ENCODE data around the gene RPS18. TPM values are rescaled to one million over a fixed set of nuclear protein-coding genes. Genes with fewer than 3 reads are reported as not detected.

The RPS18 gene
- total and polyA plus RNA-seq, 9 of the 15 experiments (the other 6 are each of a cell fraction or from before 2014, with no cell fraction given): 5,023 to 17,516 (median 8,131) TPM

DNA sequence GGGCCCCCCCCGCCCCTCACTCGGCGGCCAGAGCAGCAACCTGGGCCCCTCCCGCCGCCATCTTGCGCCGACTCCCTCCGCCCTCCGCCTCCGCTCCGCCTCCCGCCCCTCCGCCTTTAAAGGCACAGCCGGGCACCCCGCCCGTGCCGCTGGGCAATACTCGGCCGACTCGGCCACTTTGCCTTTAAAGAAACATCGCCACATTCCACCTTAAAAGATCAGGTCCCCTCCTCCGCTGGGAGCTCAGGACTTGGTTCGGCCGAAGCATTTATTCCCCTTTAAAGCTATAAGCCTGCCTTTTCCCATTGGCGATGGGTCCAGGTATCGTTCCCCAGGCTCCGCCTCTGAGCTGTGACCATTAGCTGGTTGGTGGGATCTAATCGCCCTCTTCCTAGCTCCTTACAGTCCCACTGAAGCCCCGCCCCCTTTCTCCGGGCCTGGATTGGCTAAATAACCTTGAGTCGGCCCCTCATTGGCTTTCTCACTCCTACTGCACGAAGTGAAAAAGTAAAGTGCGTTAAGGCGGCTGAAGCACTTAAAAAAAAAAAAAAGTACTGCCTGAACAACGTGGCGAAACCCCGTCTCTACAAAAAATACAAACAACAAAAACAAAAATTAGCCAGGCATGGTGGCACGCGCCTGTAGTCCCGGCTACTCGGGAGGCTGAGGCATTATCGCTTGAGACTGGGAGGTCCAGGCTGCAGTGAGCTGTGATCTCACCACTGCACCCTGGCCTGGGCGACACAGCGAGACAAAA, 46.0 kb downstream of the RPS18 start, which contains the start of gene ZBTB22 (continued):
- TF ChIP-seq, protein P1, sequence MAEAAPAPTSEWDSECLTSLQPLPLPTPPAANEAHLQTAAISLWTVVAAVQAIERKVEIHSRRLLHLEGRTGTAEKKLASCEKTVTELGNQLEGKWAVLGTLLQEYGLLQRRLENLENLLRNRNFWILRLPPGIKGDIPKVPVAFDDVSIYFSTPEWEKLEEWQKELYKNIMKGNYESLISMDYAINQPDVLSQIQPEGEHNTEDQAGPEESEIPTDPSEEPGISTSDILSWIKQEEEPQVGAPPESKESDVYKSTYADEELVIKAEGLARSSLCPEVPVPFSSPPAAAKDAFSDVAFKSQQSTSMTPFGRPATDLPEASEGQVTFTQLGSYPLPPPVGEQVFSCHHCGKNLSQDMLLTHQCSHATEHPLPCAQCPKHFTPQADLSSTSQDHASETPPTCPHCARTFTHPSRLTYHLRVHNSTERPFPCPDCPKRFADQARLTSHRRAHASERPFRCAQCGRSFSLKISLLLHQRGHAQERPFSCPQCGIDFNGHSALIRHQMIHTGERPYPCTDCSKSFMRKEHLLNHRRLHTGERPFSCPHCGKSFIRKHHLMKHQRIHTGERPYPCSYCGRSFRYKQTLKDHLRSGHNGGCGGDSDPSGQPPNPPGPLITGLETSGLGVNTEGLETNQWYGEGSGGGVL (CRISPR knock-in tag; IDR thresholded peaks at IDR 0.05): no peak
- TF ChIP-seq MYBL2 (IDR thresholded peaks at IDR 0.05; ENCODE audit: low read depth): no peak; the same call in 1 of the 2 replicates
- TF ChIP-seq MYBL2 (CRISPR knock-in tag; IDR thresholded peaks at IDR 0.05; ENCODE audit: borderline replicate concordance): no peak
- TF ChIP-seq SNRNP70 (optimal IDR thresholded peaks at IDR 0.05; ENCODE audit: low read depth, low read length): no peak
- peak; percentile 95 for TF ChIP-seq POLR2AphosphoS2 (IDR thresholded peaks at IDR 0.05; ENCODE audit: low read length)
- TF ChIP-seq ZNF121 (CRISPR knock-in tag; conservative IDR thresholded peaks at IDR 0.05): peak; percentile 59; the same call in 1 of the 2 replicates
- TF ChIP-seq, protein P2, sequence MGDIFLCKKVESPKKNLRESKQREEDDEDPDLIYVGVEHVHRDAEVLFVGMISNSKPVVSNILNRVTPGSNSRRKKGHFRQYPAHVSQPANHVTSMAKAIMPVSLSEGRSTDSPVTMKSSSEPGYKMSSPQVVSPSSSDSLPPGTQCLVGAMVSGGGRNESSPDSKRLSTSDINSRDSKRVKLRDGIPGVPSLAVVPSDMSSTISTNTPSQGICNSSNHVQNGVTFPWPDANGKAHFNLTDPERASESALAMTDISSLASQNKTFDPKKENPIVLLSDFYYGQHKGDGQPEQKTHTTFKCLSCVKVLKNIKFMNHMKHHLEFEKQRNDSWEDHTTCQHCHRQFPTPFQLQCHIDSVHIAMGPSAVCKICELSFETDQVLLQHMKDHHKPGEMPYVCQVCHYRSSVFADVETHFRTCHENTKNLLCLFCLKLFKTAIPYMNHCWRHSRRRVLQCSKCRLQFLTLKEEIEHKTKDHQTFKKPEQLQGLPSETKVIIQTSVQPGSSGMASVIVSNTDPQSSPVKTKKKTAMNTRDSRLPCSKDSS (IDR thresholded peaks at IDR 0.05; ENCODE audit: low read depth, partially characterized antibody): no peak
- TF ChIP-seq DNMT1 (IDR thresholded peaks at IDR 0.05): peak; percentile 42; the same call in 1 of the 2 replicates
- TF ChIP-seq TCF3 (CRISPR knock-in tag; IDR thresholded peaks at IDR 0.05): peak; percentile 13; the same call in 1 of the 2 replicates
- TF ChIP-seq ZNF79 (CRISPR knock-in tag; IDR thresholded peaks at IDR 0.05; ENCODE audit: low read depth): no peak
- TF ChIP-seq, protein P3, sequence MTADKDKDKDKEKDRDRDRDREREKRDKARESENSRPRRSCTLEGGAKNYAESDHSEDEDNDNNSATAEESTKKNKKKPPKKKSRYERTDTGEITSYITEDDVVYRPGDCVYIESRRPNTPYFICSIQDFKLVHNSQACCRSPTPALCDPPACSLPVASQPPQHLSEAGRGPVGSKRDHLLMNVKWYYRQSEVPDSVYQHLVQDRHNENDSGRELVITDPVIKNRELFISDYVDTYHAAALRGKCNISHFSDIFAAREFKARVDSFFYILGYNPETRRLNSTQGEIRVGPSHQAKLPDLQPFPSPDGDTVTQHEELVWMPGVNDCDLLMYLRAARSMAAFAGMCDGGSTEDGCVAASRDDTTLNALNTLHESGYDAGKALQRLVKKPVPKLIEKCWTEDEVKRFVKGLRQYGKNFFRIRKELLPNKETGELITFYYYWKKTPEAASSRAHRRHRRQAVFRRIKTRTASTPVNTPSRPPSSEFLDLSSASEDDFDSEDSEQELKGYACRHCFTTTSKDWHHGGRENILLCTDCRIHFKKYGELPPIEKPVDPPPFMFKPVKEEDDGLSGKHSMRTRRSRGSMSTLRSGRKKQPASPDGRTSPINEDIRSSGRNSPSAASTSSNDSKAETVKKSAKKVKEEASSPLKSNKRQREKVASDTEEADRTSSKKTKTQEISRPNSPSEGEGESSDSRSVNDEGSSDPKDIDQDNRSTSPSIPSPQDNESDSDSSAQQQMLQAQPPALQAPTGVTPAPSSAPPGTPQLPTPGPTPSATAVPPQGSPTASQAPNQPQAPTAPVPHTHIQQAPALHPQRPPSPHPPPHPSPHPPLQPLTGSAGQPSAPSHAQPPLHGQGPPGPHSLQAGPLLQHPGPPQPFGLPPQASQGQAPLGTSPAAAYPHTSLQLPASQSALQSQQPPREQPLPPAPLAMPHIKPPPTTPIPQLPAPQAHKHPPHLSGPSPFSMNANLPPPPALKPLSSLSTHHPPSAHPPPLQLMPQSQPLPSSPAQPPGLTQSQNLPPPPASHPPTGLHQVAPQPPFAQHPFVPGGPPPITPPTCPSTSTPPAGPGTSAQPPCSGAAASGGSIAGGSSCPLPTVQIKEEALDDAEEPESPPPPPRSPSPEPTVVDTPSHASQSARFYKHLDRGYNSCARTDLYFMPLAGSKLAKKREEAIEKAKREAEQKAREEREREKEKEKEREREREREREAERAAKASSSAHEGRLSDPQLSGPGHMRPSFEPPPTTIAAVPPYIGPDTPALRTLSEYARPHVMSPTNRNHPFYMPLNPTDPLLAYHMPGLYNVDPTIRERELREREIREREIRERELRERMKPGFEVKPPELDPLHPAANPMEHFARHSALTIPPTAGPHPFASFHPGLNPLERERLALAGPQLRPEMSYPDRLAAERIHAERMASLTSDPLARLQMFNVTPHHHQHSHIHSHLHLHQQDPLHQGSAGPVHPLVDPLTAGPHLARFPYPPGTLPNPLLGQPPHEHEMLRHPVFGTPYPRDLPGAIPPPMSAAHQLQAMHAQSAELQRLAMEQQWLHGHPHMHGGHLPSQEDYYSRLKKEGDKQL (CRISPR knock-in tag; IDR thresholded peaks at IDR 0.05; ENCODE audit: borderline replicate concordance): no peak
- TF ChIP-seq BMI1 (IDR thresholded peaks at IDR 0.05; ENCODE audit: low read length): no peak
- TF ChIP-seq, protein P4, sequence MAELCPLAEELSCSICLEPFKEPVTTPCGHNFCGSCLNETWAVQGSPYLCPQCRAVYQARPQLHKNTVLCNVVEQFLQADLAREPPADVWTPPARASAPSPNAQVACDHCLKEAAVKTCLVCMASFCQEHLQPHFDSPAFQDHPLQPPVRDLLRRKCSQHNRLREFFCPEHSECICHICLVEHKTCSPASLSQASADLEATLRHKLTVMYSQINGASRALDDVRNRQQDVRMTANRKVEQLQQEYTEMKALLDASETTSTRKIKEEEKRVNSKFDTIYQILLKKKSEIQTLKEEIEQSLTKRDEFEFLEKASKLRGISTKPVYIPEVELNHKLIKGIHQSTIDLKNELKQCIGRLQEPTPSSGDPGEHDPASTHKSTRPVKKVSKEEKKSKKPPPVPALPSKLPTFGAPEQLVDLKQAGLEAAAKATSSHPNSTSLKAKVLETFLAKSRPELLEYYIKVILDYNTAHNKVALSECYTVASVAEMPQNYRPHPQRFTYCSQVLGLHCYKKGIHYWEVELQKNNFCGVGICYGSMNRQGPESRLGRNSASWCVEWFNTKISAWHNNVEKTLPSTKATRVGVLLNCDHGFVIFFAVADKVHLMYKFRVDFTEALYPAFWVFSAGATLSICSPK (IDR thresholded peaks at IDR 0.05; ENCODE audit: borderline replicate concordance): peak; percentile 99
- no peak for TF ChIP-seq PYGO2 (tag; IDR thresholded peaks at IDR 0.05)
- no peak for TF ChIP-seq NR3C1 (CRISPR knock-in tag; IDR thresholded peaks at IDR 0.05)
- no peak for TF ChIP-seq ZNF780A (CRISPR knock-in tag; IDR thresholded peaks at IDR 0.05)

Measured in K562 (cell line).